HUES6 (cell line): ENCODE data around the gene CASZ1.

Experiments used
- H3K27ac ChIP-seq: 2 replicates; pipeline ENCODE4 v1.7.0; 2013; ENCODE audit warnings: low read depth, mild to moderate bottlenecking, low read length, inconsistent platforms
- H3K27me3 ChIP-seq: 2 replicates; pipeline ENCODE4 v1.6.1; 2013; ENCODE audit warnings: low read length; ENCODE audit not compliant: control insufficient read depth, insufficient read depth
- H3K36me3 ChIP-seq: 2 replicates; pipeline ENCODE4 v1.6.1; 2013; ENCODE audit warnings: low read length; ENCODE audit not compliant: control insufficient read depth, insufficient read depth
- H3K4me1 ChIP-seq: 2 replicates; pipeline ENCODE4 v1.6.1; 2013; ENCODE audit warnings: low read length; ENCODE audit not compliant: control insufficient read depth, insufficient read depth
- H3K4me3 ChIP-seq: 2 replicates; pipeline ENCODE4 v1.5.1; 2013; ENCODE audit warnings: low read depth, low read length
- H3K9ac ChIP-seq: one replicate; pipeline ENCODE4 v1.6.1; 2013; ENCODE audit warnings: mild to moderate bottlenecking, low read length
- H3K9me3 ChIP-seq: 2 replicates; pipeline ENCODE4 v1.6.1; 2013; ENCODE audit warnings: low read depth, low read length; ENCODE audit not compliant: control insufficient read depth, insufficient read depth

The CASZ1 gene

GRCh38 chr1:10610901-10611600 is 185.4 kb downstream of the CASZ1 start:
- H3K36me3 ChIP-seq, result no peaks in the 10 kb centered on the region
- H3K4me3 ChIP-seq, result no peak overlapping the region
- no peak overlapping the region for H3K27ac ChIP-seq
- no peaks in the 10 kb centered on the region for H3K9me3 ChIP-seq
- no peak overlapping the region for H3K9ac ChIP-seq
- no peaks in the 10 kb centered on the region for H3K27me3 ChIP-seq
- peaks cover 8% of the 10 kb centered on the region; the same call in 1 of the 2 replicates for H3K4me1 ChIP-seq

GRCh38 chr1:10608690-10609089 is 187.8 kb downstream of the CASZ1 start:
- H3K4me3 ChIP-seq, result no peak overlapping the region
- H3K4me1 ChIP-seq, result no peaks in the 10 kb centered on the region
- H3K27me3 ChIP-seq, result no peaks in the 10 kb centered on the region
- no peaks in the 10 kb centered on the region for H3K36me3 ChIP-seq
- H3K9me3 ChIP-seq, result no peaks in the 10 kb centered on the region
- H3K9ac ChIP-seq, result no peak overlapping the region
- no peak overlapping the region for H3K27ac ChIP-seq

GRCh38 chr1:10607228-10607627 is 189.2 kb downstream of the CASZ1 start:
- no peaks in the 10 kb centered on the region for H3K36me3 ChIP-seq
- H3K9me3 ChIP-seq, result no peaks in the 10 kb centered on the region
- H3K27ac ChIP-seq, result no peak overlapping the region
- no peak overlapping the region for H3K9ac ChIP-seq
- H3K4me1 ChIP-seq, result no peaks in the 10 kb centered on the region
- no peak overlapping the region for H3K4me3 ChIP-seq
- no peaks in the 10 kb centered on the region for H3K27me3 ChIP-seq

GRCh38 chr1:10606064-10606463 is 190.4 kb downstream of the CASZ1 start:
- Histone ChIP-seq H3K9me3 (no peaks in the 10 kb centered on the region), H3K36me3 (no peaks in the 10 kb centered on the region; the same call in 1 of the 2 replicates), H3K27ac (no peak overlapping the region), H3K9ac (no peak overlapping the region), H3K4me3 (no peak overlapping the region), H3K27me3 (no peaks in the 10 kb centered on the region), H3K4me1 (no peaks in the 10 kb centered on the region)

DNA sequence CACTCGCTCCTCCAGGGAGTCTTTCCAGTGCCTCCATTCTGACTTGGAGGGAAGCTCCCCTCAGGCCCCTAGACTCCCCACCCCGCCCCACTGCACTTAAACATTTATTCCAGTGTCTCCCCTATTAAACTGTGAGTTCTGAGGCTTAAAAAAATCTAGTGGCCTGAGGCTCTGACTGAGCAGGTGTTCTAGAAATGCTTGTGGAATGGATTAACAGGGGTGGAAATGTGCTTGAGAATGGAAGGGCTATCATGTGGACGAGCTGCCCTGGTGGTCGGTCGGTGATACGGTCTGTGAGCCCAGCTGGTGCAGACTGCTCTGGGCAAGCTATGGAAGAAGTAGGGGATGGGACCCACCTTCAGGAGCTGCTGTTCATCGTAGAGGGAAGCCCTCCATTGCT is 191.5 kb downstream of the CASZ1 start:
- no peaks in the 10 kb centered on the region for H3K9me3 ChIP-seq
- no peaks in the 10 kb centered on the region; the same call in 1 of the 2 replicates for H3K36me3 ChIP-seq

DNA sequence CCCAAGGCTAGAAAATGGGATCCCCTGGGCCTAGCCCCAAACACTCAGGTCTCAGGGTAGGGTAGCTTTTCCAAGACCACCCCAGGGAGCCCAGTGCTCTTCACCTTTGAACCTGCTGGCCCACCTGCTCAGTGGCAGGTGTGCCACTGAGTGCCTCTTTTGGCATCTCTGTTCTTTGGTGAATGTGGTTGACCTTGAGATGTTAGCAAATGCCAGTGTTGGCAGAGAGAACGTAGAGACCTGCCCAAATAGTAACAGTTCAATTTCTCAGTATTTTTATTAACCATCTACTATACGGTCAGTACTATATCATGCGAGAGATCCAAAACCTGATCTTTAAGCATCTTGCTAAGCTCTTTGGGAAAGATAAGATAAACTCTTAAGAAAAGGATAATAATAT is 193.5 kb downstream of the CASZ1 start:
- no peak overlapping the region for H3K4me3 ChIP-seq
- H3K9ac ChIP-seq, result no peak overlapping the region
- H3K27ac ChIP-seq, result no peak overlapping the region
- H3K4me1 ChIP-seq, result no peaks in the 10 kb centered on the region; the same call in 1 of the 2 replicates
- H3K36me3 ChIP-seq, result no peaks in the 10 kb centered on the region; the same call in 1 of the 2 replicates
- H3K9me3 ChIP-seq, result no peaks in the 10 kb centered on the region
- no peaks in the 10 kb centered on the region for H3K27me3 ChIP-seq

More for the DNA sequence above, 191.5 kb downstream of the CASZ1 start:
- no peaks in the 10 kb centered on the region for H3K4me1 ChIP-seq
- no peak overlapping the region for H3K27ac ChIP-seq
- no peaks in the 10 kb centered on the region for H3K27me3 ChIP-seq
- no peak overlapping the region for H3K4me3 ChIP-seq
- H3K9ac ChIP-seq, result no peak overlapping the region

GRCh38 chr1:10601342-10602070 is 194.9 kb downstream of the CASZ1 start:
- Histone ChIP-seq H3K27me3 (no peaks in the 10 kb centered on the region), H3K9ac (no peak overlapping the region), H3K4me1 (no peaks in the 10 kb centered on the region; the same call in 1 of the 2 replicates), H3K4me3 (no peak overlapping the region), H3K27ac (no peak overlapping the region), H3K36me3 (no peaks in the 10 kb centered on the region; the same call in 1 of the 2 replicates), H3K9me3 (no peaks in the 10 kb centered on the region)

DNA sequence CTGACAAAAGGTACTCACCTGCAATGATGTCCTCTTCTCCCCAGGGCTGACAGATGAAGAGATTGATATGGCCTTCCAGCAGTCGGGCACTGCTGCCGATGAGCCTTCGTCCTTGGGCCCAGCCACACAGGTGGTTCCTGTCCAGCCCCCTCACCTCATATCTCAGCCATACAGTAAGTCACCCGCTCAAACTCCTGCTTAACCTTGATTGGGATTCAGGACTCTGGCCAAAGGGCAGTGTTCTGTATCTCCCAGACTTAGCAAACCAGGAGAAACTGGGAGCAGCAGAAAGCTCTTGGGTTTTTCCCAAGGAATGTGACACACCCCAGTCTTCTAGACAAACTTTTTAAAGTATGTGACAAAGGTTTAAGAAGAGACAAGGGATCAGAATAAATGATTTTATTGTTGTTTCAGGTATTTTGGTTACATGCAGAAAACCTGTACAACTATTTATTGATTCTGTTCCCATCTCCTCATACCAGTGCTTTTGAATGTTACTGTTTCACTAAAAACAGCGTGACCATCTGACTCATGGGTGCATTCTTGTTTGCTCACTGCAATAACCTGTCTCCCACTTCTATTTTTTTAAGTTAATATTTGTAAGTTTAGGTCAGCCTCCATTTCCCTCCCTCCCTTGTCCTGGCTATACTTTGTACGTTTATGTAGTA is 197.1 kb downstream of the CASZ1 start:
- Histone ChIP-seq H3K9ac (no peak overlapping the region), H3K4me1 (peaks cover 15% of the 10 kb centered on the region), H3K4me3 (no peak overlapping the region), H3K36me3 (no peaks in the 10 kb centered on the region; the same call in 1 of the 2 replicates), H3K27ac (no peak overlapping the region), H3K9me3 (no peaks in the 10 kb centered on the region), H3K27me3 (no peaks in the 10 kb centered on the region)

DNA sequence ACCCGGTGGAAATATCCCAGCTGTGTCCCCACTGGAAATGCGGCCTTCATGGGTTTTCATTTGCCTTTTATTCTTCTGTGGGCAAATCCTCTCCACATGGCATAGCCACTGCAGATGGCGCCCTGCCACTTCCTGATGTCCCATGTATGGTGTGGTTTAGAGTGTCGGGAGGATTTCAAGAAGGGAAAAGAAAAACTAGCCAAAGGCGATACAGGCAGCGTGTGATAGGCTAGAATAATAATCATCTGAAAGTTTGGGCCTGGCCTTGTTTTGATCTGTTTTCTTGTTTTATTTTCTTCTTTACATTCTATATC is 198.1 kb downstream of the CASZ1 start:
- Histone ChIP-seq H3K4me1 (peaks cover 22% of the 10 kb centered on the region), H3K9me3 (no peaks in the 10 kb centered on the region), H3K27ac (no peak overlapping the region)

GRCh38 chr1:10597492-10598388 is 198.7 kb downstream of the CASZ1 start:
- Histone ChIP-seq H3K4me1 (peaks cover 28% of the 10 kb centered on the region), H3K27me3 (no peaks in the 10 kb centered on the region), H3K4me3 (no peak overlapping the region), H3K9me3 (no peaks in the 10 kb centered on the region), H3K9ac (no peak overlapping the region), H3K27ac (no peak overlapping the region), H3K36me3 (no peaks in the 10 kb centered on the region; the same call in 1 of the 2 replicates)

More for the DNA sequence above, 198.1 kb downstream of the CASZ1 start:
- no peak overlapping the region for H3K9ac ChIP-seq
- H3K27me3 ChIP-seq, result no peaks in the 10 kb centered on the region
- H3K36me3 ChIP-seq, result no peaks in the 10 kb centered on the region; the same call in 1 of the 2 replicates
- no peak overlapping the region for H3K4me3 ChIP-seq
